ENCODE results near the gene CD274. TPM values are rescaled to one million over a fixed set of nuclear protein-coding genes. Genes with fewer than 3 reads are reported as not detected.

The CD274 gene
- total RNA-seq, 1 experiment from 2014 or later, result 0.42 TPM

DNA sequence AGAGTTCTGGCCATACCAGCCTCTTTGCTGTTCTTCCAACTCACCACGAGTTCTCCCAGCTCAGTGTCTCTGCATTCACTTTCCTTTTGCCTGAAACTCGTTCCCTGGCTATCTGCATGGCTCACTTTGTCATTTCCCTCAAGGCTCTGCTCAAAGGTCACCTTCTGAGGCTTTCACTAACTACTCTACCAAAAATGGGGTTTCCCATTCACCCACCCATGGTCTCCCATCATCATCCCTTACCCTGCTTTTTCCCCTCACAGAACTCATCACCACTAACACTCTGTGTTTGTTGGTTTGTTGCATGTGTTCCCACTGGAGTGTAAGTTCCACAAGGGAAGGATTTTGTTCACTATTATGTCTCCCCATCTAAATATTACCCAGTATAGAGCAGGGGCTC lies 29.2 kb upstream of the CD274 start:
- Mint-ChIP-seq H3K9me3 (no peaks in the 10 kb centered on the region), H3K36me3 (no peaks in the 10 kb centered on the region), H3K4me1 (peaks cover 18% of the 10 kb centered on the region), H3K27me3 (ENCODE audit: low read depth) (peaks cover 12% of the 10 kb centered on the region), H3K27ac (no peak overlapping the region), H3K4me3 (no peak overlapping the region)
- TF ChIP-seq, protein P1, sequence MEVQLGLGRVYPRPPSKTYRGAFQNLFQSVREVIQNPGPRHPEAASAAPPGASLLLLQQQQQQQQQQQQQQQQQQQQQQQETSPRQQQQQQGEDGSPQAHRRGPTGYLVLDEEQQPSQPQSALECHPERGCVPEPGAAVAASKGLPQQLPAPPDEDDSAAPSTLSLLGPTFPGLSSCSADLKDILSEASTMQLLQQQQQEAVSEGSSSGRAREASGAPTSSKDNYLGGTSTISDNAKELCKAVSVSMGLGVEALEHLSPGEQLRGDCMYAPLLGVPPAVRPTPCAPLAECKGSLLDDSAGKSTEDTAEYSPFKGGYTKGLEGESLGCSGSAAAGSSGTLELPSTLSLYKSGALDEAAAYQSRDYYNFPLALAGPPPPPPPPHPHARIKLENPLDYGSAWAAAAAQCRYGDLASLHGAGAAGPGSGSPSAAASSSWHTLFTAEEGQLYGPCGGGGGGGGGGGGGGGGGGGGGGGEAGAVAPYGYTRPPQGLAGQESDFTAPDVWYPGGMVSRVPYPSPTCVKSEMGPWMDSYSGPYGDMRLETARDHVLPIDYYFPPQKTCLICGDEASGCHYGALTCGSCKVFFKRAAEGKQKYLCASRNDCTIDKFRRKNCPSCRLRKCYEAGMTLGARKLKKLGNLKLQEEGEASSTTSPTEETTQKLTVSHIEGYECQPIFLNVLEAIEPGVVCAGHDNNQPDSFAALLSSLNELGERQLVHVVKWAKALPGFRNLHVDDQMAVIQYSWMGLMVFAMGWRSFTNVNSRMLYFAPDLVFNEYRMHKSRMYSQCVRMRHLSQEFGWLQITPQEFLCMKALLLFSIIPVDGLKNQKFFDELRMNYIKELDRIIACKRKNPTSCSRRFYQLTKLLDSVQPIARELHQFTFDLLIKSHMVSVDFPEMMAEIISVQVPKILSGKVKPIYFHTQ (CRISPR knock-in tag; IDR thresholded peaks at IDR 0.05), result no peak
- TF ChIP-seq EMX1 (CRISPR knock-in tag; IDR thresholded peaks at IDR 0.05) (no peak), TP53 (CRISPR knock-in tag; IDR thresholded peaks at IDR 0.05) (no peak), FOXK1 (CRISPR knock-in tag; IDR thresholded peaks at IDR 0.05) (no peak), ESRRA (CRISPR knock-in tag; IDR thresholded peaks at IDR 0.05; ENCODE audit: borderline replicate concordance) (no peak), PRRX2 (CRISPR knock-in tag; IDR thresholded peaks at IDR 0.05) (no peak), ZBTB21 (CRISPR knock-in tag; IDR thresholded peaks at IDR 0.05; ENCODE audit: borderline replicate concordance) (no peak), NFYB (CRISPR knock-in tag; conservative IDR thresholded peaks at IDR 0.05; ENCODE audit: low read depth) (no peak), NR3C1 (CRISPR knock-in tag; conservative IDR thresholded peaks at IDR 0.05; ENCODE audit: low read depth) (no peak), SOX15 (CRISPR knock-in tag; IDR thresholded peaks at IDR 0.05) (no peak), GTF2I (CRISPR knock-in tag; conservative IDR thresholded peaks at IDR 0.05) (no peak), CREM (CRISPR knock-in tag; IDR thresholded peaks at IDR 0.05) (no peak), OVOL2 (CRISPR knock-in tag; IDR thresholded peaks at IDR 0.05; ENCODE audit: borderline replicate concordance) (no peak), TCF7 (CRISPR knock-in tag; IDR thresholded peaks at IDR 0.05; ENCODE audit: low read depth) (no peak)
- TF ChIP-seq, protein P2, sequence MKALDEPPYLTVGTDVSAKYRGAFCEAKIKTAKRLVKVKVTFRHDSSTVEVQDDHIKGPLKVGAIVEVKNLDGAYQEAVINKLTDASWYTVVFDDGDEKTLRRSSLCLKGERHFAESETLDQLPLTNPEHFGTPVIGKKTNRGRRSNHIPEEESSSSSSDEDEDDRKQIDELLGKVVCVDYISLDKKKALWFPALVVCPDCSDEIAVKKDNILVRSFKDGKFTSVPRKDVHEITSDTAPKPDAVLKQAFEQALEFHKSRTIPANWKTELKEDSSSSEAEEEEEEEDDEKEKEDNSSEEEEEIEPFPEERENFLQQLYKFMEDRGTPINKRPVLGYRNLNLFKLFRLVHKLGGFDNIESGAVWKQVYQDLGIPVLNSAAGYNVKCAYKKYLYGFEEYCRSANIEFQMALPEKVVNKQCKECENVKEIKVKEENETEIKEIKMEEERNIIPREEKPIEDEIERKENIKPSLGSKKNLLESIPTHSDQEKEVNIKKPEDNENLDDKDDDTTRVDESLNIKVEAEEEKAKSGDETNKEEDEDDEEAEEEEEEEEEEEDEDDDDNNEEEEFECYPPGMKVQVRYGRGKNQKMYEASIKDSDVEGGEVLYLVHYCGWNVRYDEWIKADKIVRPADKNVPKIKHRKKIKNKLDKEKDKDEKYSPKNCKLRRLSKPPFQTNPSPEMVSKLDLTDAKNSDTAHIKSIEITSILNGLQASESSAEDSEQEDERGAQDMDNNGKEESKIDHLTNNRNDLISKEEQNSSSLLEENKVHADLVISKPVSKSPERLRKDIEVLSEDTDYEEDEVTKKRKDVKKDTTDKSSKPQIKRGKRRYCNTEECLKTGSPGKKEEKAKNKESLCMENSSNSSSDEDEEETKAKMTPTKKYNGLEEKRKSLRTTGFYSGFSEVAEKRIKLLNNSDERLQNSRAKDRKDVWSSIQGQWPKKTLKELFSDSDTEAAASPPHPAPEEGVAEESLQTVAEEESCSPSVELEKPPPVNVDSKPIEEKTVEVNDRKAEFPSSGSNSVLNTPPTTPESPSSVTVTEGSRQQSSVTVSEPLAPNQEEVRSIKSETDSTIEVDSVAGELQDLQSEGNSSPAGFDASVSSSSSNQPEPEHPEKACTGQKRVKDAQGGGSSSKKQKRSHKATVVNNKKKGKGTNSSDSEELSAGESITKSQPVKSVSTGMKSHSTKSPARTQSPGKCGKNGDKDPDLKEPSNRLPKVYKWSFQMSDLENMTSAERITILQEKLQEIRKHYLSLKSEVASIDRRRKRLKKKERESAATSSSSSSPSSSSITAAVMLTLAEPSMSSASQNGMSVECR (CRISPR knock-in tag; IDR thresholded peaks at IDR 0.05; ENCODE audit: borderline replicate concordance), result no peak
- TF ChIP-seq, protein P3, sequence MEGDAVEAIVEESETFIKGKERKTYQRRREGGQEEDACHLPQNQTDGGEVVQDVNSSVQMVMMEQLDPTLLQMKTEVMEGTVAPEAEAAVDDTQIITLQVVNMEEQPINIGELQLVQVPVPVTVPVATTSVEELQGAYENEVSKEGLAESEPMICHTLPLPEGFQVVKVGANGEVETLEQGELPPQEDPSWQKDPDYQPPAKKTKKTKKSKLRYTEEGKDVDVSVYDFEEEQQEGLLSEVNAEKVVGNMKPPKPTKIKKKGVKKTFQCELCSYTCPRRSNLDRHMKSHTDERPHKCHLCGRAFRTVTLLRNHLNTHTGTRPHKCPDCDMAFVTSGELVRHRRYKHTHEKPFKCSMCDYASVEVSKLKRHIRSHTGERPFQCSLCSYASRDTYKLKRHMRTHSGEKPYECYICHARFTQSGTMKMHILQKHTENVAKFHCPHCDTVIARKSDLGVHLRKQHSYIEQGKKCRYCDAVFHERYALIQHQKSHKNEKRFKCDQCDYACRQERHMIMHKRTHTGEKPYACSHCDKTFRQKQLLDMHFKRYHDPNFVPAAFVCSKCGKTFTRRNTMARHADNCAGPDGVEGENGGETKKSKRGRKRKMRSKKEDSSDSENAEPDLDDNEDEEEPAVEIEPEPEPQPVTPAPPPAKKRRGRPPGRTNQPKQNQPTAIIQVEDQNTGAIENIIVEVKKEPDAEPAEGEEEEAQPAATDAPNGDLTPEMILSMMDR (IDR thresholded peaks at IDR 0.05), result no peak
- TF ChIP-seq, protein P4, sequence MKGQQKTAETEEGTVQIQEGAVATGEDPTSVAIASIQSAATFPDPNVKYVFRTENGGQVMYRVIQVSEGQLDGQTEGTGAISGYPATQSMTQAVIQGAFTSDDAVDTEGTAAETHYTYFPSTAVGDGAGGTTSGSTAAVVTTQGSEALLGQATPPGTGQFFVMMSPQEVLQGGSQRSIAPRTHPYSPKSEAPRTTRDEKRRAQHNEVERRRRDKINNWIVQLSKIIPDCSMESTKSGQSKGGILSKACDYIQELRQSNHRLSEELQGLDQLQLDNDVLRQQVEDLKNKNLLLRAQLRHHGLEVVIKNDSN (CRISPR knock-in tag; IDR thresholded peaks at IDR 0.05), result no peak
- ATAC-seq, result no peak
- DNase-seq (ENCODE audit: low spot score), result no peak
- ChIA-PET POLR2A (no interaction called here), CTCF (no interaction called here)

DNA sequence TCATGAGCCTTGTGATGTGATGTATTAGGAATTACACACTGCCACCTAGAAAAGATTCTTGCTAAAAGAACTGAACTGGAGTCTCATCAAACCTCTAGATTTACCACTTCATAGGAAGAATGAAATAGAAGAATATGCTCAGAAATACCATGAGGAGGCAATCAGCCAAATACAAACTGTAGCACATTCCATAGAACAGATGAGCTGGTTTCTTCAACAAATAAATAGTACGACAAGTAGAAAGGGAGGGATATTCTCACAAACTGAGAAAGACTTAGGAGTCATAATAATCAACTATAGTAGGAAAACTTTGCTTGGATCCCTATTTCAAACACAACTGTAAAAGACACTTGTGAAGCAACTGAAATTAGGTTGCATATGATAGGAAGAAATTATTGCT lies 28.1 kb upstream of the CD274 start:
- CTCF ChIA-PET, result no interaction called here
- Mint-ChIP-seq H3K4me1 (peaks cover 10% of the 10 kb centered on the region), H3K9me3 (no peaks in the 10 kb centered on the region)

More for the DNA sequence above, 28.1 kb upstream of the CD274 start:
- H3K36me3 Mint-ChIP-seq, result no peaks in the 10 kb centered on the region
- no peak overlapping the region for H3K4me3 Mint-ChIP-seq
- DNase-seq (ENCODE audit: low spot score), result no peak
- no peak for ATAC-seq
- H3K27me3 Mint-ChIP-seq (ENCODE audit: low read depth), result peaks cover 12% of the 10 kb centered on the region
- TF ChIP-seq ZNF138 (CRISPR knock-in tag; conservative IDR thresholded peaks at IDR 0.05) (no peak), NR3C1 (CRISPR knock-in tag; conservative IDR thresholded peaks at IDR 0.05; ENCODE audit: low read depth) (no peak), ELF4 (CRISPR knock-in tag; IDR thresholded peaks at IDR 0.05; ENCODE audit: low read depth) (no peak), FOXJ3 (CRISPR knock-in tag; IDR thresholded peaks at IDR 0.05; ENCODE audit: borderline replicate concordance) (no peak), ATF1 (CRISPR knock-in tag; IDR thresholded peaks at IDR 0.05) (no peak), RELA (CRISPR knock-in tag; IDR thresholded peaks at IDR 0.05; ENCODE audit: borderline replicate concordance) (no peak), FOXP1 (CRISPR knock-in tag; IDR thresholded peaks at IDR 0.05; ENCODE audit: borderline replicate concordance) (no peak)
- TF ChIP-seq, protein P5, sequence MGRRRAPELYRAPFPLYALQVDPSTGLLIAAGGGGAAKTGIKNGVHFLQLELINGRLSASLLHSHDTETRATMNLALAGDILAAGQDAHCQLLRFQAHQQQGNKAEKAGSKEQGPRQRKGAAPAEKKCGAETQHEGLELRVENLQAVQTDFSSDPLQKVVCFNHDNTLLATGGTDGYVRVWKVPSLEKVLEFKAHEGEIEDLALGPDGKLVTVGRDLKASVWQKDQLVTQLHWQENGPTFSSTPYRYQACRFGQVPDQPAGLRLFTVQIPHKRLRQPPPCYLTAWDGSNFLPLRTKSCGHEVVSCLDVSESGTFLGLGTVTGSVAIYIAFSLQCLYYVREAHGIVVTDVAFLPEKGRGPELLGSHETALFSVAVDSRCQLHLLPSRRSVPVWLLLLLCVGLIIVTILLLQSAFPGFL (CRISPR knock-in tag; IDR thresholded peaks at IDR 0.05; ENCODE audit: borderline replicate concordance), result no peak
- TF ChIP-seq, protein P6, sequence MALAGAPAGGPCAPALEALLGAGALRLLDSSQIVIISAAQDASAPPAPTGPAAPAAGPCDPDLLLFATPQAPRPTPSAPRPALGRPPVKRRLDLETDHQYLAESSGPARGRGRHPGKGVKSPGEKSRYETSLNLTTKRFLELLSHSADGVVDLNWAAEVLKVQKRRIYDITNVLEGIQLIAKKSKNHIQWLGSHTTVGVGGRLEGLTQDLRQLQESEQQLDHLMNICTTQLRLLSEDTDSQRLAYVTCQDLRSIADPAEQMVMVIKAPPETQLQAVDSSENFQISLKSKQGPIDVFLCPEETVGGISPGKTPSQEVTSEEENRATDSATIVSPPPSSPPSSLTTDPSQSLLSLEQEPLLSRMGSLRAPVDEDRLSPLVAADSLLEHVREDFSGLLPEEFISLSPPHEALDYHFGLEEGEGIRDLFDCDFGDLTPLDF (CRISPR knock-in tag; IDR thresholded peaks at IDR 0.05), result no peak
- H3K27ac Mint-ChIP-seq, result no peak overlapping the region
- POLR2A ChIA-PET, result no interaction called here

Measured in WTC11 (cell line).